Kidney tubule cell (primary cell): Measurements from ENCODE around the gene RRP8.
A peak's percentile ranks its signal among the peaks of the same experiment; 100 is the strongest.

Experiments used
- DNase-seq: peaks from one replicate; pipeline ENCODE4 v3.0.0-alpha.2; 2018; ENCODE audit warnings: low spot score

The RRP8 gene

DNA sequence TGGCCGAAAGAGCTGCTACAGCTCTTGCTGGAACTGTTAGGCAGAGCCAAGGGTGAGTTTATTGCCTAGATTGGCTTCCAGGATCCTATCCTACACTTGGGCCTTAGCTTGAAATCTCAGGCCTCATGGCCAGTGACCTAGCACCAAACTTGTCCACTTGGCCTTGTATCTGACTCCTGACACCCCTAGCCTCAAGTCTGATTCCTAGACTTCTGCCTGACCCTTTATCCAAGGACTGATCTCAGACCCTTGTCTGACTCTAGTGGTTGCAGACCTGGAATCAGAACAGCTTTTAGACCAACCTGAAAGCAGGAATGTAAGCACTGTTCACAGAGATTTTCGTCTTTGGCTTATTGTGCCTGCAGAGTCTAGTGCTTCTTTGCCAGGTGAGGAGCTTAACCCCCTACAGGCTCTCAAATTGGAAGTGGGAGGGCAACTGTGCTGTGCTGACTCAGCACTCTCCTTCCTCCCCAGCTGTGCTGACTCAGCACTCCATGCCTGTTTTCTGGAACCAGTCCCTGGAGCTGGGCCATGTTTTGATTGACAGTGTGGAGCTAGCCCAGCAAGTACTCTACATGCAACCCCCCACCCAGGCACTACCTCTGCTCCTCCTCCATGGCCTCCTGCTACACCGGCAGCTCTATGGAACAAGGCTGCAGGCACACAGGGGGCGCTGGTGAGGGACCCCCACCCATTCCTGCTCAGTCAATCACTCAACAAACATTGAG is 35.1 kb downstream of the RRP8 start:
- peak; percentile 71 for DNase-seq

DNA sequence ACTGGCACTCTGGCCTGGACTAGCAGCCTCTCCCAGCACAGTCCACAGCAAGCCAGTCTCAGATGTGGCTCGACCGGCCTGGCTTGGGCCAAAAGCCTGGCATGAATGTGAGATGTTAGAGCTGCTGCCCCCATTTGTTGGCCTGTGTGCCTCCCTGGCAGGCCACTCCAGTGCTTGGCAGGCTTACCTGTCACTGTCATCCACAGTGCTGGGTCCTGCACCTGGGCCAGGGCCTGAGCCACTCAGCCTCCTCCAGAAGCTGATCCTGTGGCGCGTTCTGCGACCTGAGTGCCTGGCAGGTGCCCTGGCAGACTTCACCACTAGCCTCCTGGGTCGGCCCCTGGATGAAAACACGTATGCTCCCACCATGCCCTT is 36.1 kb downstream of the RRP8 start:
- DNase-seq = no peak

DNA sequence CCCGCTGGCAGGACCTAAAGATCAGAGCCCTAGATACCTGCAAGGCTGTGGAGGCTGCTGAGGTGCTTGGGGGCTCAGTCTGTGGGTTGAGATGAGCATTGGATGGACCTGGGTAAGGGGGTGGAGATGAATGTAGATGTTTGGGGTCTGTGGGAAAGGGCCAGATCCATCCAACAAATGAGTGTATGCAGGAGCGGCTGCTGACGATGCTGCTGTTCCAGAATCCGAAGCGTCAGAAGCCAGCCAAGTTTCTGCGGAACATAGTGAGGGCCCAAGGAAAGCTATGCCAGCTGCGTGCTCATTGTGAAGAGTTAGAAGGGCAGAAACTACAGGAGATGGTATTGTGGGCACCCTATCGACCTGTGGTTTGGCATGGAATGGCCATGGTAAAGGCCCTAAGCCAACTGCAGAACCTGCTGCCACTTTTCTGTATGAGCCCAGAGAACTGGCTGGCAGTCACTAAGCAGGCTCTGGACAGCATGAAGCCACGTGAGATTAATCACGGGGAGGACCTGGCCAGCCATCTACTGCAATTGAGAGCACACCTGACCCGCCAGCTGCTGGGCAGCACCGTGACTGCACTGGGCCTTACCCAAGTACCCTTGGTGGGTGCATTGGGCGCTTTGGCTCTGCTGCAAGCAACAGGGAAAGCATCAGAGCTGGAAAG is 36.6 kb downstream of the RRP8 start:
- DNase-seq = no peak

DNA sequence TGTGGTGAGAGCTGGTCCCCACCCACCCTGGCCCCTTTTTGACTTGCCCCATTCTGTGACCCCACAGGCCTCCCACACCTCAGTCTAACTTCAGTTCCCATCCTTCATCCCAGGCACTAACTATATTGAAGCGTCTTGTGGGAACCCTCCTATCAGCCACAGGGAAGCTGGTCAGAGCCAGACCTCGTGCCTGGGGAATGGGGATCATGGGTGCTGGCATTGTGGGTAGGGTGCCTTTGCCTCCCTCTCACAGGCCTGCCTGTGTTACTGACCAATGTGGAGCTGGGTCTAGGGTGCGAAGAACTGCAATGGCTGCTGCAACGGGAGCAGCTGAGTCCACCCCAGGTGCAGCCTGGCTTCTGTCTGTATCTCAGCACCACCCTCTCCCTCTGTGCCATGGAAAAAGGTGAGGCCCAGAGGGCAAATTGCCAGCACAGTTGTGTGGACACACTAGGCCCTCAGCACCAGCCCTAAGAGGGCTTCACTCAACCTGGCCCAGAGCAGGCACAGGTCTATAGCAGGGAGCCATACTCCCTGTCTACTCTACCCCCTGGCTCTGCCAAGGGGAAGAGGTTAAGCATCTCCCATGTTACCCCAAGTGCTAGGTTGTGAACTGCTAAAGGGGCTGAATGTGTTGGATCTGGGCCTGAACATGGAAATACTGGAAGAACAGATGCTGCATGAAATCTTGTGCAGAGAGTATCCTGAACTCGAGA is 37.3 kb downstream of the RRP8 start:
- DNase-seq = no peak

DNA sequence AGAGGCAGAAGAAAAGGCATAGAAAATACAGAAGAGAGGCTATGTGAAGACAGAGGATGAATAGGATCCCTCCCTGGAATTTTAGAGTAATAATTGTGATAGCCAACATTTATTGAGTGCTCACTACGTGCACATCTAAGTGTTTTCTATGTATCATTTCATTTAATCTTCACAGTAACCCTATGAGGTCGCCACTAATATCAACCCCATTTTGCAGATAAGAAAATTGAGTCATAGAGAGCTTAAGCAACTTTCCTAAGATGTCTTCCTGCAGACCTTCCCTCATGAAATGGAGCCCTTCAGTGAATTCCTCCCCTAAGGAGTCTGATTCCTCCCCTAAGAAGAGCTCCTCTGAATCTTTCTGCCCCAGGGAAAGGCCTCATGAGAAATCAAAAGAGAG is 38.1 kb downstream of the RRP8 start:
- DNase-seq = no peak

DNA sequence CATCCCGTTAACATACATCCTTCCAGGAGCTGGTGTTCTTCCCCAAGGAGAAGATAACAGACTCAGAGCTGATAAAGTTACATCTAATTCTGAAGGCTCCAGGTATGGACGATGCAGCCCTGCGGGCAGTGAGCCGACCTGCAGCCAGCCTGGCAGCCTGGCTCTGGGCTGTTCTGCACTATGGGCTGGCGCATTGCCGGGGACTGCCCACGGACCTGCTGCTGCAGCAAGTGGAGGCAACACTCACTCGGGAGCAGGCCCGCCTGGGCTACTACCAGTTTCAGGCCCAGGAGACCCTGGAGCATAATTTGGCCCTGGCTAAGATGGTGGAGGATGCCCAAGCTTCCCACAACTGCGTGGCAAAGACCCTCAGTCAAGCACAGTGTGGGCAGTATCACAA is 39.7 kb downstream of the RRP8 start:
- no peak for DNase-seq

DNA sequence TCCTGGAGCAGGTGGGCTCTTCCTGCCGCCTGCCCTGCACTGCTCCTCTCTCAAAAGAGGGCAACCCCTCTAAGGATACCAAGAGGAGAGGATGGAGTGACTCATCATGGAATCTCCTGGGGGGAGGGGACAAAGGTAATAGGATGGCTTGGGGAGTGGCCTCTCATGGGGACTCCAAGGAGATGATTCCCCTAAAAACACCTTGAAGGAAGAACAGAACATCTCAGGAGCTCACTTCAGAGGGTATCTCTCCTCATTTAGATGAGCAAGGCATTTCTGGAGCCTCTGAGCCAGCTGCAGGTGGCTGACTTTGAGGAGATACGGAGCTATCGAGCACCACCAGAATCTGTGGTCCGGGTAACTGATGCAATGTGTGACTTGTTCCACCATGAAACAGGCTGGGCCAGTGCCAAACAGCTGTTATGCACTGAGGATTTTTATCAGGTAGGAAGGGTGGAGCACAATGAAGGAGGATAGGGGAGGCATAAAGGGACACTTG is 40.2 kb downstream of the RRP8 start:
- peak; percentile 12 for DNase-seq

DNA sequence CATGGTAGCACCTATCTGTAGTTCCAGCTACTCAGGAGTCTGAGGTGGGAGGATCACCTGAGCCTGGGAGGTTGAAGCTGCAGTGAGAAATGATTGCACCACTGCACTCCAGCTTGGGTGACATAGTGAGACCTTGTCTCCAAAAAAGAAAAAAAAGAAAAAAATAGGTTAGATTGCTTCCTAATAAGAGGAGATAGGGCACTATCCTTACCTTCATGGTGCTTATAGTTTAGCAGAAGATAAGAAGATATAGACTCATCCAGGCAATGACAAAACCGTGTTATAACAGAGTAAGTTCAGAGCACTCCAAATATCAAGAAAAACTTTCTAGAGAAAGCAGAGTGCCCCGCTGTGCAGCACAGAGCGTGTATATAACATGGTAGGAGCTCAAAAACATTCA is 42.1 kb downstream of the RRP8 start:
- no peak for DNase-seq

DNA sequence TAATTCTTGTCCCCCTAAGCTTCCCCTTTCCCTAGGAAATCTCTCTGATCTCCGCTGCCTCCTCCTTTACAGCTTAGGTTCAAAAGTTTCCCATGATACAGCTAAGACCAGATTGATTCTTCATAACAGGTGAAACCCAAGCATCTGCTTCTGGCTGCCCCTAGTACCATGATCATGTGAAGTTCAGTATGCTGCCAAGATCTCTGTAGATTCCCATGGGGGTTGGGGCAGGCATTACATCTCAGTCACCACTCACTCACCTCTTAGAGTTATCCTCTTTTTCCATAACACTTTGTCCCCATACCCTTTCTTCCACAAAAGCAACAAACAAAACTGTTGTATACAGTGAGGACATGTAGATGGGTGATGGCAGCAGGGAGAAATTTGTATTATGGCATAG is 44.0 kb downstream of the RRP8 start:
- no peak for DNase-seq

DNA sequence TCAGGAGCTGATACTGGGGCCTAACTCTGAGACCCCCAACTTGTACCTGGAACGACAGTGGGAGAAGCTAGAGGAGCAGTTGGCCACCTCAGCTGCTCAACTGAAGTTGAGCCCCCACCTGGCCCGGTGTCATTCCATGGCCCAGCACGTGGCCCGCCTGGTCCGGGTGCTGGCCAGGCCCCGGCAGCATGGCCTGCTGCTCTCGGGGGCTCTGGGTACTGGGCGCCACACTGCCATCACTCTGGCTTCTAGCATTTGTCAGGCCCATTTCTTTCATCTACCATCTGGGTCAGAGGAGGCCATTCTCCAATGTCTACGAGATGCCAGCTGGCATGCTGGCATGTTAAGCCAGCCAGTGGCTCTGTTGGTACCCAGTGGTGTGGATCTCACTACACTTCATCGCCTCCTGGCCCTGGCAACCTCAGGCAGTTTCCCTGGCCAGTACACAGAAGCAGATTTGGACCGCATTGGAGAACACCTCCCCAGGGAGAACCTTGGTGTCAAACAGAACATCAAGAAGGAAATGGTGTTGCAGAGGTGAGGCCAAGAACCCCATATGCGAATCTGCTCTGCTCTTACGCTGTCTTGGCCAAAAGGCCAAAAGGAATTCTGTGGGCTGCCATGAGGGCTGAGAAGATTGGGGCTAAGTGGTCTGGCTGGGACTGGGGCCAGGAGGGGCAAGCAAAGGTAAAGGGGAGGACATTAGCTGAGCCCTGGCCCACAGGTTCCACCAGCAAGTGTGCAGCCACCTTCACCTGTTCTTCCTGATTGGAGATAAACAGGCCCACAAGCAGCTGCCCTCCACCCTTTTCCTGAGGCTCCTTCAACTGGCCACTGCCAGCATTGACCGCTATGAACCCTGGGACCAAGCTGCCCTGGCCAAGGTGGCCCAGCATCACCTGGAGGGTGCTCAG is 45.4 kb downstream of the RRP8 start:
- no peak for DNase-seq

DNA sequence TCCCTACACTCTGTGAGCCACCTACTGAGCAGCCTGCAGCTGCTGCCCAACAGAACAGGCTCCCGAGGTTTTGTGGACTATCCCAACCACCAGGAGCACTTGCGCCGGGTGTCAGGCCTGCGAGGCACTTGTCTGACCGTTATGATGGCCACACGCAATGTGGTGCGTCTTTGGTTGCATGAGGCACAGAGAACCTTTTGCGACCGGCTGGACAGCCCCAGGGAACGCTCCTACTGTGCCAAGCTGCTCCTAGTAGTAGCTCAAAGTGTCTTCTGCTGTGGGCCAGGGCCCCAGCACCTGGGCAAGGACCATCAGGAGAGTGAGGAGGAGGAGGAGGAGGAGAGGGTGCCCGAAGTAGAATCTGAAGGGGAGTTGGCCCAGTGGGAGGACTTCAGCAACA is 46.4 kb downstream of the RRP8 start:
- DNase-seq = no peak

DNA sequence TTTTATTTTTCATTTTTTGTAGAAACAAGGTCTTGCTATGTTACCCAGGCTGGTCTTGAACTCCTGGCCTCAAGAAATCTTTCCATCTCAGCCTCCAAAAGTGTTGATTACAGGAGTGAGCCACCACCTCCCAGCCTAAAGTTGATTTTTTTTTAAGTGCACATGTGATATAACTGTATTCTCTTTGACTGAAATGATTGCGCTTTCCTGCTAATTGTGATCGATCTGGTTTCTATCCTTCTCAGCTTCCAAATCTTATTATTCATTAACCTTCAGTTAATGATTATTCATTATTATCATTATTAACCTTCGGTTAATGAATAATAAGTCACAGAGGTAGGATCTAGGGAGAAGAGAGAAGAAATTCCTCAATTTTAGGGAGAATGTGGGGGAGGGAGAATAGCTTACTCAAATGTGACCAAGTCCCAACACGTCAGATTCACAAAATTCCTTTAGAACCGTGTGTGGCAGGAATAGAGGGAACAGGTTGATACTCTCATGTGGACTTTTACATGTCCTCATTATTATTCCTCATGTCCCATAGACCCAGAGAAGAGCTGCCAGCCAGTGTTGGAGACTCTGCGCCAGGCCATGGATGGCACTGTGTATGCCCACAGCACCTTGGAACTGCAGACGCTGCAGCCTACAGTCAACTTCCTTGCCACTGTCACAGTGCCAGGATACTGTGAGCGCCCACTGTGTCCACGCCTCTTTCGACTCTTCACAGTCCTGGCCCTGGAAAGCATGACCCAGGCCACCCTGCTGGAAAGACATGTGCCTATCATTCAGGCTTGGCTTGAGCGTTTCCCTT is 47.1 kb downstream of the RRP8 start:
- DNase-seq = peak; percentile 61

DNA sequence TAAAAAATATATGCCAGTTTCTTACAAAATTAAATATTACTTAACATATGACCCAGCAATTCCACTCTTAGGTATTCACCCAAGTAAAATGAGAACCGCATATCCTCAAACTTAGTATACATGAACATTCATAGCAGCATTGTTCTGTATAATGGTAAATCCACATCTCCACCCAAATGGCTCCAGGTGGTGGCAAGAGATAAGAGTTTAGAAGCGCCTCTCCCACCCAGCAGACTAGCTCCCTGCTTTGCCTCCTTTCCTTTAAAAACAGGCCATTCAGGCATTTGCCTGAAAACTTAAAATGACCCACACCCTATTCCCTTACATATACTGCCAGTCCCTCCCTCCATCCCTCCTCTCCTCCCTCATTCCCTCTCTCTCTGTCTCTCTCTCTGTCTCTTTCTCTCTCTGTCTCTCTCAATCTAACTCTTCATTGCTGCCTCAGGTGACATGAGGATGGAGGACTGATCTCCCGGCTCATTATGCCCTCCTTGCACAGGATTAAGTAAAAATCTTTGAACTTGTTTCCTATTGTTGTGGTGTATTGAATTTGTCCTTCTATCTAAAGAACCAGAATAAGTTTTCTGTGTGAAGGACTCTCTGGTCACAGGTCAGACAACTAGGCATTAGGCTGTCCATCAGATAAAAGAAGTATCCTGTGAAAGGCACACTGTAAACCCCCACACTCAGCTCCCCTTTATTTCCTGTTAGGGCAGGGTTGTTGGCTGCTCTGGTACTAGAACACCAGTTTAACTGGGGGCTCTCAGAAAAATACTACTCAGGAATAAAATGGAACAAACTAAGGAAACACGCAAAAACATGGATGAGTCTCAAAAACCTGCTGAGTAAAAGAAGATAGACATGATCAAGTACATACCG is 48.3 kb downstream of the RRP8 start:
- no peak for DNase-seq

DNA sequence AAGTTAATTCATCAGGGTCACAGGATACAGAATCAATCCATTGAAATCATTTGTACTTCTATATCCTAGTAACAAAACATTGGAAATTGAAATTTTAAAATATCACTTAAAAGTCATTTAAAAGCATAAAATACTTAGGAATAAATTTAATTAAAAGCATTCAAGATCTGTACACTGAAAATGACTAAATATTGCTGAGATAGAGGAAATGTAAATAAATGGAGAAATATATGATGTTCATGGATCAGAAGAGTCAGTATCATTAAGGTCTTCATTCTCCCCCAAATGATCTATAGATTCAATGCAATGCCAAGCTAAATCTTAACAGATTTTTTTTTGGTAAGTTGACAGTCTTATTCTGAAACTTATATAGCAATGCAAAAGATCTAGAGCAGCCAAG is 49.8 kb downstream of the RRP8 start:
- DNase-seq = no peak

DNA sequence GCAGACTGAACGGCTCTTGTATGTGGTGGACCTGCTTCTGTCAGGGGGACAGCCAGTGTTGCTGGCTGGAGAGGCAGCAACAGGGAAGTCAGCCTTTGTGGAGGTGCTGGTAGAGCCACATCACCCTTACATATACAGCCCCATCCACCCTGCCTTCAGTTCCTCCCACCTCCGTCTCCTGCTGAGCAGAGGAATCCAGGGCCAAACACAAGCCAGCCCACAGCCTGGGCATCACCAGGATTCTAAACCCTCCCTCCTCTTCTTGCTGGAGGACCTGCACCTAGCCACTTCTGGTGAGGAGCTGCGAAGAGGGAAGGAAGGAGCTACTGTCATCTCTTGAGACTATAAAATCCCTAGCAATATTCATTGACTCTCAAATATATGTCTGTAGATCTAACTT is 54.8 kb downstream of the RRP8 start:
- DNase-seq = no peak

DNA sequence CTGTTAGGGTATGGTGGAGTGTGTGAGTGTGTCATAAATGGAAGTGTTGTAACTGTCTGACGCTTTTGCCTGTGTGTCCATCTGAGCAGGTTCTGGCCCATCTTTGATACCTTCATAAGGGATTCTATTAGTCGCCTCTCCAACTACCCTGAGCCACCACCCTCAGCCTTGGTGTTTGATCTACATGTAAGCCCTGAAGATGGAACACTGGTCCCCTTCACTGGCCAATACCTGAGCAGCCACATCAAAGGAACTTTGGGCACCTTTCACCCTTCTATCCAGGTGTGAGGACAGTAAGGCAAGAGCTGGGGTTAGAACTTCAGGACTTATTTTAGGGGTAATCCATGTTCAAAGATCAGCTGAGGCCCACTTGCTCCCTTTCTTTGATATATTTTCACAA is 55.3 kb downstream of the RRP8 start:
- no peak for DNase-seq

DNA sequence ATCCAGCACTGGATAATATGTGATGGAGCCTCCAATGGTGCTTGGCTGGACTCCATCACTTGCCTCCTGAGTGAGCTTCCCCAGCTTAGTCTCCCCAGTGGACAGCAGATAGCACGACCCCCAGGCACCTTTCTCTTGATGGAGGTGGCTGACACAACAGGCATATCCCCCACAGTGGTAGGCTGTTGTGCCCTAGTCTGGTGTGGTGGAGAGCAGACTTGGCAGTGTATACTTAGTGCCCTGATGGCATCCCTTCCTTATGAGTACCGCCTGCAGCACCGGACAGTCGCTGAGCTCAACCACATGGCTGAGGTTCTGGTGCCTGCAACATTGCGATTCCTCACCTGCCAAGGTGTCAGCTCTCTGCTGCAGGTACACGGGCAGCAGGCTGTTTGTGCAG is 56.2 kb downstream of the RRP8 start:
- DNase-seq = no peak

DNA sequence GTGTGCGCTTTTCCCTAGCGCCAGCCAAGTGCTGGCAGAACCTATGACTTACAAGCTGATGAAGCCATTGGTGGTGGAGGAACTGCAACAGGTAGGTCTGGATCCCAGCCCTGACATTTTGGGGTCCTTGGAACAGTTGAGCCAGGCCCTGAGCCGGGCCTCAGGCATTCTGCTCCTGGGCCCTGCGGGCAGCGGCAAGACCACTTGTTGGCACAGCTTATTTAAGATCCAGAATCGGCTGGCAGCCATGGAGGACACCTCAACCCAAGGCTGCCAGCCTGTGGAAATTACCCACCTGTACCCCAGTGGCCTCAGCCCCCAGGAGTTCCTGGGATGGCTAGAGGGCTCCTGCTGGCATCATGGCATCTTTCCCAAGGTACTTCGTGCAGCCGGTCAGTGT is 56.7 kb downstream of the RRP8 start:
- no peak for DNase-seq

DNA sequence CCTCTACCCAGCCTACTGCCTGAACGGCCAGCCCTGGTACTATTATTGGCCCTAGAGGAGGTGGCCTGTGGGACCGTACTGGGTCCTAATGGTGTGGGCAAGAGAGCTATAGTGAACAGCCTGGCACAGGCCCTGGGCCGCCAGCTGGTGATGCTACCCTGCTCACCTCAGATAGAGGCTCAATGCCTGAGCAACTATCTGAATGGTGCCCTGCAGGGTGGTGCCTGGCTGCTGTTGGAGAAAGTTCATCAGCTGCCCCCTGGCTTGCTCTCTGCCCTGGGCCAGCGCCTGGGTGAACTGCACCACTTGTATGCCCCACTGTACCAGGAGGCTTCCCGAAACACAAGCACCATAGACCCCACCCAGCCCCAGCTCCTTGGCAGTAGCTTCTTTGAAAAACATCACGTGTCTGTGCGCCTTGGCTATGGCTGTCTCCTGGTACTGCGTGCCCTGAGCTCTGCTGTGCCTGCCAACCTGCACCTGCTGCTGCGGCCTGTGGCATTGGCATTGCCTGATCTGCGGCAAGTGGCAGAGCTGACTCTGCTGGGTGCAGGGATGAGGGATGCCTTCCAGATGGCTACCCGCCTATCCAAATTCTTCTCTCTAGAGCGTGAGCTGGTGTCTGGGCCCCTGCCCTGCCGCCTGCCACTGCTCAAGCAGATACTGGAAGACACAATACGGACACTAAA is 57.4 kb downstream of the RRP8 start:
- DNase-seq = no peak
